Measurements from ENCODE around the gene USP7. TPM values are rescaled to one million over a fixed set of nuclear protein-coding genes. Genes with fewer than 3 reads are reported as not detected.
"Not testable (repeated sequence)": the region's sequence is repeated elsewhere in the genome, so short reads cannot be mapped to it uniquely, and the experiment has no call there.

Gene USP7
- total RNA-seq, 2 donors from 2014 or later = 42.2 to 57.4 TPM

GRCh38 chr16:8920645-8921346 is 42.9 kb downstream of the USP7 start:
- Histone ChIP-seq H3K4me3 (no peak overlapping the region), H3K36me3 (peaks cover 71% of the 10 kb centered on the region)

DNA sequence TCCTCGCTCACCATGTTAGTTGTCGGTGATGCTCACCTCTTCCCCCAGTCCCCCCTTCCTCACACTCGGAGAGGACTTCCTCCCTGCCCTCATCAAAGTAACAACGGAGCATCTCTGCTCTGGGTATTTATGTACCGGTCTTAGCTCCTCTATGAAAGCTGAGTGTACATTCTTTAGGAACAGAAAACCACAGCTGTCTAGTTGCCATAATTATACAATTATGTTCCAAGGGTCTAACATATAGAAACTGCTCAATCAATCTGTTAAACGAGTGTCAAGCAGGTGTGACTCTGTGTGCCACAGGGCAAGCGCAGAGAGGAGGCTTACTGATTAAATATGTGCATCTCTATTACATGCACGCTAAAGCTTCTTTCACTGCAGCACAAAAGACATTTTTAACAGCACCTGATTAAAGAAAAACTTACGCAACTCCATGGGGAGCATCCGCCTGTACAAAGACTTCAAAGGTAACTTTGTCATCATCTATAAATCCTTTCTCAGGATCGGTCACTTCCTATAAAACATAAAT is 43.7 kb downstream of the USP7 start:
- H3K4me3 ChIP-seq = no peak overlapping the region
- H3K27ac ChIP-seq = no peak overlapping the region
- H3K36me3 ChIP-seq = peaks cover 79% of the 10 kb centered on the region
- H3K4me1 ChIP-seq = peaks cover 0 to 8% of the 10 kb centered on the region in 2 donors
- DNase-seq (ENCODE audit: low spot score) = no peak
- no peaks in the 10 kb centered on the region for H3K9me3 ChIP-seq
- H3K27me3 ChIP-seq = no peaks in the 10 kb centered on the region
- TF ChIP-seq, protein P1, sequence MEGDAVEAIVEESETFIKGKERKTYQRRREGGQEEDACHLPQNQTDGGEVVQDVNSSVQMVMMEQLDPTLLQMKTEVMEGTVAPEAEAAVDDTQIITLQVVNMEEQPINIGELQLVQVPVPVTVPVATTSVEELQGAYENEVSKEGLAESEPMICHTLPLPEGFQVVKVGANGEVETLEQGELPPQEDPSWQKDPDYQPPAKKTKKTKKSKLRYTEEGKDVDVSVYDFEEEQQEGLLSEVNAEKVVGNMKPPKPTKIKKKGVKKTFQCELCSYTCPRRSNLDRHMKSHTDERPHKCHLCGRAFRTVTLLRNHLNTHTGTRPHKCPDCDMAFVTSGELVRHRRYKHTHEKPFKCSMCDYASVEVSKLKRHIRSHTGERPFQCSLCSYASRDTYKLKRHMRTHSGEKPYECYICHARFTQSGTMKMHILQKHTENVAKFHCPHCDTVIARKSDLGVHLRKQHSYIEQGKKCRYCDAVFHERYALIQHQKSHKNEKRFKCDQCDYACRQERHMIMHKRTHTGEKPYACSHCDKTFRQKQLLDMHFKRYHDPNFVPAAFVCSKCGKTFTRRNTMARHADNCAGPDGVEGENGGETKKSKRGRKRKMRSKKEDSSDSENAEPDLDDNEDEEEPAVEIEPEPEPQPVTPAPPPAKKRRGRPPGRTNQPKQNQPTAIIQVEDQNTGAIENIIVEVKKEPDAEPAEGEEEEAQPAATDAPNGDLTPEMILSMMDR (IDR thresholded peaks at IDR 0.05) = no peak

More at GRCh38 chr16:8920645-8921346, 42.9 kb downstream of the USP7 start:
- Histone ChIP-seq H3K4me1 (peaks cover 0 to 8% of the 10 kb centered on the region in 2 donors), H3K27ac (no peak overlapping the region), H3K9me3 (no peaks in the 10 kb centered on the region), H3K27me3 (no peaks in the 10 kb centered on the region)
- no peak for DNase-seq (ENCODE audit: low spot score)
- TF ChIP-seq, protein P1 (IDR thresholded peaks at IDR 0.05) = no peak

DNA sequence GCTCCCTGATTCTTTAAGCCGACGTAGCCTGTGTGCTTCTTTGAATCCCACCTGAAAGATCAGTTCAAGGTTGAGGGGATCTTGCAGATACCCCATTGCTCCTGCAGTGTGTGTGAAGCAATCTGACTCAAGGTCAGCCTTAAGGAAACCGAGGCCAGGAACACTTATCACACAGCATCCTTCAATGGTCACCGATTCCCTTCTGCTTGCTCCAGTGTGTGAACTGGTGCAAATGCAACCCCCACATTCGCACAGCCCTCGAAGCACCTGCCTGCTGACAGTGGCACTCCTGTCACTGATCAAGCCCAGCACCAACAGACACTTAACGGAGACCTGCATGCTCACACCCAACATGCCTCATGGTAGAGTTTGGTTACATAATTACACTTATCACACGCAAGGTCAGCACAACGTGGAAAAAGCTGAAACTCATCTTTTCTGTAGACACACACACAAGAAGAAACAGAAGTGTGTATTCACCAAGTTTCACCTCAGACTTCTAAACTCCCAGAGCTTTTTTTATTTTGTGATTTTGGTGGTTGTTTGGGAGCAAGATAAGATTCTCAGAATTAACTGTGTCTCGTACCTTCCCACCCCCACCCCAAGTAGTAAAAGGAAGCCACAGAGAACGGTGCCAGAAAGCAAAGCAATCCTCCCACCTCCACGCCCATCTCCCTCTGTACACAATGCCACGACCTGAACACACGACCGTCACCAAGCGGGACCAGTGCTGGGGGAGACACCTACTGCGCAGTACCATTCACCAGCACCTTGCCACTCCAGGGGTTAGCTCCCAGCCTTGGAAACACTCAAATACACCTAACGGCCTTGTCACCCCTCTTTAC is 44.4 kb downstream of the USP7 start:
- no peak overlapping the region for H3K27ac ChIP-seq
- peaks cover 0 to 3% of the 10 kb centered on the region in 2 donors for H3K4me1 ChIP-seq
- H3K9me3 ChIP-seq = no peaks in the 10 kb centered on the region
- H3K4me3 ChIP-seq = no peak overlapping the region
- no peak for DNase-seq (ENCODE audit: low spot score)
- TF ChIP-seq, protein P1 (IDR thresholded peaks at IDR 0.05) = no peak
- H3K36me3 ChIP-seq = peaks cover 86% of the 10 kb centered on the region
- H3K27me3 ChIP-seq = no peaks in the 10 kb centered on the region

DNA sequence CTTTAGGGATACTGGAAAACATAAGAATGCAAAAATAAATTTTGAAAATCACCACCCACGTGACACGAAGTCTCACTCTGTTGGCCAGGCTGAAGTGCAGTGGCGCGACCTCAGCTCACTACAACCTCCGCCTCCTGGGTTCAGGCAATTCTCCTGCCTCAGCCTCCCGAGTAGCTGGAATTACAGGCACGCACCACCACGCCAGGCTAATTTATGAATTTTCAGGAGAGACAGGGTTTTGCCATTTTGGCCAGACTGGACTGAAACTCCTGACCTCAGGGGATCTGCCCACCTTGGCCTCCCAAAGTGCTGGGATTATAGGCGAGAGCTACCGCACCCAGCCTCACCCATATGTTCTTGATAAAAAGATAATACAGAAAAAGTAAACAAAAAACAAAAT is 46.4 kb downstream of the USP7 start:
- not testable (repeated sequence) for H3K9me3 ChIP-seq; H3K27me3 ChIP-seq; DNase-seq (ENCODE audit: low spot score); H3K4me3 ChIP-seq; H3K4me1 ChIP-seq; H3K27ac ChIP-seq
- H3K36me3 ChIP-seq = peaks cover 92% of the 10 kb centered on the region

DNA sequence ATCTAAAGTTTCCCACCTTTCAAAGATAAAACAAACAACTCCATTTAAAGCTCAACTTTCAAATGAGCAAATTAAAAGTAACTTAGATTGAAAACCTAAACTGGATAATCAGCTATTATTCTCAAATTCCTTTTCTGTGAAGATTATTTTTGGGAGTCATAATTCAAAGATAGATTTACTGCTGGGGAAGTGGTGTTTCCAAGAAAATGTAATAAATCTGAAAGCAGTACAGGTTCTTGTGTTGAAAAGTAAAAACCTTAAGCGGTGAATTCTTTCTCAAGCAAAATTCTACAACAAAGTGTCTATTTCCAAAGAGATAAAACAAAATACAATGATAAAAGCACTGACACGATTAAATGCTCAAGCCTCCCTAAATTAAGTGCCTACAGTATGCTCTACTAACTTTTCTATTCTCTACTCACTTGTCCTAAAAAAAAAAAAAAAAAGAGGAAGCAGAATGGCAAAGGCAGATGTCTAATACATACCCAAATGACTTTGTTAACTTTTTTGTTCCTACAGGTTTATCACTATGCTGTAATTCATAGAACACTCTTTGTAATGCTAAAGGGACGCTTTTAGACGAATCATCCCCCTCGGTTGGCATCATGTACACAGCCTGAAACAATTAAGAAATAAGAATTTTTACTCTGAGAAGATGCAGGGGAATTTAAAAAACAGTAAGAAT is 47.0 kb downstream of the USP7 start:
- TF ChIP-seq, protein P1 (IDR thresholded peaks at IDR 0.05) = no peak
- H3K36me3 ChIP-seq = peaks cover 92% of the 10 kb centered on the region
- H3K4me3 ChIP-seq = no peak overlapping the region
- H3K4me1 ChIP-seq = no peaks in the 10 kb centered on the region
- DNase-seq (ENCODE audit: low spot score) = no peak
- no peak overlapping the region for H3K27ac ChIP-seq
- no peaks in the 10 kb centered on the region for H3K27me3 ChIP-seq
- no peaks in the 10 kb centered on the region for H3K9me3 ChIP-seq
